Measurements from ENCODE around the gene E4F1.

DNA sequence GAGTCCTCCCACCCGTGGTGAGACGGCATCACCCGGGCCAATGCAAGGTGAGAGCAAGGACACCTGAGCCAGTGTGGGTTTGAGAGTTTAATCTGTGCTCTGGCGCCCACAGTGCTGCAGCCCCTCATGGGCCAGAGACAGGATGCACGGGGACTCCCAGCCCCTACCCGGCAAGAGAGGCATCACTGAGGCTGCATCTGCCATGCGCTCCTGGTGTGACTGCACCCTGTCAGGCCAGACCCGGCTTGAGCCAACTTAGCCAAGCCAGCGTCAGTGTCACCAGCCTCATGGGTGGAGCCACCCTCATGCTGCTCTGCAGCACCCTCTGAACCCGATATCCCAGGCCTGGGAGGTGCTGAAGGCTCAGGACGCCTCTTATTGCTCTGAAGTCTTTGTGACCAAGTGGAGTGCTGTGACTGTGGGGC lies 11.5 kb upstream of the E4F1 start:
- no peak for TF ChIP-seq TOE1 (IDR thresholded peaks at IDR 0.05; ENCODE audit: borderline replicate concordance)
- no peak for TF ChIP-seq TOE1 (CRISPR knock-in tag; IDR thresholded peaks at IDR 0.05; ENCODE audit: borderline replicate concordance, low read depth)
- TF ChIP-seq GABPA (tag; conservative IDR thresholded peaks at IDR 0.05; ENCODE audit: low read depth): no peak
- TF ChIP-seq, protein P1, sequence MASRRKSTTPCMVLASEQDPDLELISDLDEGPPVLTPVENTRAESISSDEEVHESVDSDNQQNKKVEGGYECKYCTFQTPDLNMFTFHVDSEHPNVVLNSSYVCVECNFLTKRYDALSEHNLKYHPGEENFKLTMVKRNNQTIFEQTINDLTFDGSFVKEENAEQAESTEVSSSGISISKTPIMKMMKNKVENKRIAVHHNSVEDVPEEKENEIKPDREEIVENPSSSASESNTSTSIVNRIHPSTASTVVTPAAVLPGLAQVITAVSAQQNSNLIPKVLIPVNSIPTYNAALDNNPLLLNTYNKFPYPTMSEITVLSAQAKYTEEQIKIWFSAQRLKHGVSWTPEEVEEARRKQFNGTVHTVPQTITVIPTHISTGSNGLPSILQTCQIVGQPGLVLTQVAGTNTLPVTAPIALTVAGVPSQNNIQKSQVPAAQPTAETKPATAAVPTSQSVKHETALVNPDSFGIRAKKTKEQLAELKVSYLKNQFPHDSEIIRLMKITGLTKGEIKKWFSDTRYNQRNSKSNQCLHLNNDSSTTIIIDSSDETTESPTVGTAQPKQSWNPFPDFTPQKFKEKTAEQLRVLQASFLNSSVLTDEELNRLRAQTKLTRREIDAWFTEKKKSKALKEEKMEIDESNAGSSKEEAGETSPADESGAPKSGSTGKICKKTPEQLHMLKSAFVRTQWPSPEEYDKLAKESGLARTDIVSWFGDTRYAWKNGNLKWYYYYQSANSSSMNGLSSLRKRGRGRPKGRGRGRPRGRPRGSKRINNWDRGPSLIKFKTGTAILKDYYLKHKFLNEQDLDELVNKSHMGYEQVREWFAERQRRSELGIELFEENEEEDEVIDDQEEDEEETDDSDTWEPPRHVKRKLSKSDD (conservative IDR thresholded peaks at IDR 0.05; ENCODE audit: low read length): no peak
- no peak for TF ChIP-seq SRF (CRISPR knock-in tag; IDR thresholded peaks at IDR 0.05)
- TF ChIP-seq YY1 (IDR thresholded peaks at IDR 0.05; ENCODE audit: borderline replicate concordance in 1 of 3, control insufficient read depth in 1 of 3, extremely low read depth in 1 of 3, insufficient read depth in 3 of 3, insufficient read length in 1 of 3, insufficient replicate concordance in 2 of 3, low read depth in 1 of 3, low read length in 2 of 3): no peak
- no peak for TF ChIP-seq CBFB (CRISPR knock-in tag; IDR thresholded peaks at IDR 0.05)

Measured in K562 (cell line).